SKM-1 (cell line): ENCODE data around the gene AOPEP.
"Not testable (repeated sequence)": the region's sequence is repeated elsewhere in the genome, so short reads cannot be mapped to it uniquely, and the experiment has no call there.

Source experiments
- DNase-seq: peaks from one replicate; lab custom pipeline; 2025; ENCODE audit not compliant: unreplicated experiment; lab: John Stamatoyannopoulos, UW

Gene AOPEP

GRCh38 chr9:94840738-94841137, 114.2 kb downstream of the AOPEP start:
- no peak for DNase-seq

- no peak for DNase-seq
Measured at GRCh38 chr9:94843134-94843533, 116.6 kb downstream of the AOPEP start.

GRCh38 chr9:94846739-94847138, 120.2 kb downstream of the AOPEP start:
- no peak for DNase-seq

GRCh38 chr9:94847486-94847885, 121.0 kb downstream of the AOPEP start:
- DNase-seq, result no peak

- not testable (repeated sequence) for DNase-seq
Measured at GRCh38 chr9:94848791-94849190, 122.3 kb downstream of the AOPEP start.

- DNase-seq, result no peak
Measured at GRCh38 chr9:94850540-94851434, 124.3 kb downstream of the AOPEP start.

GRCh38 chr9:94851467-94851866, 125.0 kb downstream of the AOPEP start:
- no peak for DNase-seq

- no peak for DNase-seq
Measured at GRCh38 chr9:94851892-94852291, 125.4 kb downstream of the AOPEP start.

- DNase-seq, result no peak
Measured at GRCh38 chr9:94852373-94852772, 125.9 kb downstream of the AOPEP start.

GRCh38 chr9:94853887-94854286, 127.4 kb downstream of the AOPEP start:
- DNase-seq, result no peak

- no peak for DNase-seq
Measured at GRCh38 chr9:94855903-94856302, 129.4 kb downstream of the AOPEP start.

GRCh38 chr9:94857791-94858190, 131.3 kb downstream of the AOPEP start:
- DNase-seq, result no peak

GRCh38 chr9:94859226-94859625, 132.7 kb downstream of the AOPEP start:
- no peak for DNase-seq

GRCh38 chr9:94859891-94860290, 133.4 kb downstream of the AOPEP start:
- no peak for DNase-seq

- DNase-seq, result peak; percentile 52
Measured at GRCh38 chr9:94860678-94861588, 134.4 kb downstream of the AOPEP start.

- no peak for DNase-seq
Measured at GRCh38 chr9:94861589-94862272, 135.2 kb downstream of the AOPEP start.

GRCh38 chr9:94864196-94864595, 137.7 kb downstream of the AOPEP start:
- DNase-seq, result no peak

- no peak for DNase-seq
Measured at GRCh38 chr9:94864862-94865509, 138.5 kb downstream of the AOPEP start.

- no peak for DNase-seq
Measured at GRCh38 chr9:94865582-94866452, 139.3 kb downstream of the AOPEP start.

GRCh38 chr9:94866770-94867169, 140.3 kb downstream of the AOPEP start:
- no peak for DNase-seq
